ENCODE measurements around the gene MEI4. TPM values are rescaled to one million over a fixed set of nuclear protein-coding genes. Genes with fewer than 3 reads are reported as not detected.

MEI4 gene
- total RNA-seq, 1 experiment from 2014 or later, result not detected

GRCh38 chr6:77834591-77834996 is 181.8 kb downstream of the MEI4 start:
- Histone ChIP-seq H3K9me3 (ENCODE audit: control insufficient read depth in 1 of 2, insufficient read depth in 1 of 2, low read depth in 1 of 2, low read length in 2 of 2) (no peaks in the 10 kb centered on the region), H3K9me2 (ENCODE audit: insufficient read depth) (no peaks in the 10 kb centered on the region), H3K4me1 (ENCODE audit: control insufficient read depth in 1 of 2, insufficient read depth in 2 of 2, low read length in 2 of 2) (no peaks in the 10 kb centered on the region), H3K27ac (ENCODE audit: low read depth, low read length) (no peak overlapping the region), H3K9ac (ENCODE audit: low read length) (no peak overlapping the region), H3K4me3 (replicated peaks in 1 of 2; ENCODE audit: low read depth in 1 of 2, low read length in 2 of 2) (no peak overlapping the region), H3K36me3 (ENCODE audit: control insufficient read depth in 1 of 2, insufficient read depth in 2 of 2, low read length in 2 of 2) (no peaks in the 10 kb centered on the region), H4K20me1 (ENCODE audit: insufficient read depth) (no peaks in the 10 kb centered on the region), H2AFZ (ENCODE audit: low read depth, low read length, poor library complexity, severe bottlenecking) (no peak overlapping the region), H3K27me3 (ENCODE audit: insufficient read depth, low read length) (no peaks in the 10 kb centered on the region), H3K79me2 (ENCODE audit: insufficient read depth, low read length) (no peaks in the 10 kb centered on the region), H3K4me2 (ENCODE audit: low read length) (no peak overlapping the region)
- TF ChIP-seq SP1 (IDR thresholded peaks at IDR 0.05; ENCODE audit: low read depth), result no peak
- no peak for TF ChIP-seq MAX (IDR thresholded peaks at IDR 0.05)
- no peak for TF ChIP-seq REST (IDR thresholded peaks at IDR 0.05; ENCODE audit: low read depth)
- TF ChIP-seq ZNF274 (IDR thresholded peaks at IDR 0.05; ENCODE audit: low read depth, low read length), result no peak
- no peak for TF ChIP-seq ZFX (IDR thresholded peaks at IDR 0.05)
- no peak for TF ChIP-seq ATF3 (IDR thresholded peaks at IDR 0.05)
- no peak for TF ChIP-seq CBX3 (IDR thresholded peaks at IDR 0.05; ENCODE audit: low read depth)
- no peak for TF ChIP-seq ZBTB33 (IDR thresholded peaks at IDR 0.05; ENCODE audit: extremely low read depth, insufficient replicate concordance, low read length)
- TF ChIP-seq ELF1 (IDR thresholded peaks at IDR 0.05; ENCODE audit: borderline replicate concordance, low read depth), result no peak
- TF ChIP-seq CEBPB (IDR thresholded peaks at IDR 0.05; ENCODE audit: low read depth), result no peak
- no peak for TF ChIP-seq EGR1 (IDR thresholded peaks at IDR 0.05; ENCODE audit: low read depth)
- TF ChIP-seq RAD21 (IDR thresholded peaks at IDR 0.05; ENCODE audit: low read depth), result no peak
- no peak for TF ChIP-seq CTCF (IDR thresholded peaks at IDR 0.05 in 2 of 3, conservative IDR thresholded peaks at IDR 0.05 in 1 of 3; ENCODE audit: borderline replicate concordance in 1 of 3, insufficient read depth in 1 of 3, low read depth in 2 of 3, low read length in 2 of 3)
- no peak for TF ChIP-seq EZH2phosphoT487 (IDR thresholded peaks at IDR 0.05; ENCODE audit: borderline replicate concordance)
- no peak for TF ChIP-seq FOSL1 (IDR thresholded peaks at IDR 0.05; ENCODE audit: low read depth)
- TF ChIP-seq SIN3A (IDR thresholded peaks at IDR 0.05; ENCODE audit: low read depth), result no peak
- intact Hi-C loops (cut with micrococcal nuclease), result no loop called here
- ATAC-seq (no peak), DNase-seq (ENCODE audit: low read depth, low spot score) (no peak)
- ChIA-PET CTCF (no interaction called here), POLR2A (no interaction called here), RAD21 (ENCODE audit: low non-redundant PET in 1 of 2, low total read pairs in 2 of 2, uncharacterized antibody in 2 of 2, unreplicated experiment in 2 of 2) (interaction anchor here in 1 of 2 experiments (0.6 kb wide), 1 partner anchor 153 kb away, joined by 3 read pairs; no protein-coding TSS in a partner anchor)
- no TSS peak for BruUV-seq (replicated peaks)

All from HCT116 (cell line).